IPS-15b (cell line): ENCODE data around the gene LCN15.
"Not testable (repeated sequence)": the region's sequence is repeated elsewhere in the genome, so short reads cannot be mapped to it uniquely, and the experiment has no call there.

ENCODE experiments used
- H3K27me3 ChIP-seq: one replicate; pipeline ENCODE4 v1.6.1; 2013; ENCODE audit warnings: low read length; ENCODE audit not compliant: control insufficient read depth, insufficient read depth
- H3K36me3 ChIP-seq: one replicate; pipeline ENCODE4 v1.6.1; 2013; ENCODE audit warnings: low read length; ENCODE audit not compliant: control insufficient read depth, insufficient read depth
- H3K4me1 ChIP-seq: one replicate; pipeline ENCODE4 v1.6.1; 2013; ENCODE audit warnings: mild to moderate bottlenecking, low read length; ENCODE audit not compliant: control insufficient read depth, insufficient read depth
- H3K4me3 ChIP-seq: one replicate; pipeline ENCODE4 v1.5.1; 2013; ENCODE audit warnings: low read depth, low read length
- H3K9ac ChIP-seq: one replicate; pipeline ENCODE4 v1.6.1; 2013; ENCODE audit warnings: low read depth, mild to moderate bottlenecking, low read length
- H3K9me3 ChIP-seq: one replicate; pipeline ENCODE4 v1.6.1; 2013; ENCODE audit warnings: mild to moderate bottlenecking, low read length; ENCODE audit not compliant: control insufficient read depth, insufficient read depth

Gene LCN15

DNA sequence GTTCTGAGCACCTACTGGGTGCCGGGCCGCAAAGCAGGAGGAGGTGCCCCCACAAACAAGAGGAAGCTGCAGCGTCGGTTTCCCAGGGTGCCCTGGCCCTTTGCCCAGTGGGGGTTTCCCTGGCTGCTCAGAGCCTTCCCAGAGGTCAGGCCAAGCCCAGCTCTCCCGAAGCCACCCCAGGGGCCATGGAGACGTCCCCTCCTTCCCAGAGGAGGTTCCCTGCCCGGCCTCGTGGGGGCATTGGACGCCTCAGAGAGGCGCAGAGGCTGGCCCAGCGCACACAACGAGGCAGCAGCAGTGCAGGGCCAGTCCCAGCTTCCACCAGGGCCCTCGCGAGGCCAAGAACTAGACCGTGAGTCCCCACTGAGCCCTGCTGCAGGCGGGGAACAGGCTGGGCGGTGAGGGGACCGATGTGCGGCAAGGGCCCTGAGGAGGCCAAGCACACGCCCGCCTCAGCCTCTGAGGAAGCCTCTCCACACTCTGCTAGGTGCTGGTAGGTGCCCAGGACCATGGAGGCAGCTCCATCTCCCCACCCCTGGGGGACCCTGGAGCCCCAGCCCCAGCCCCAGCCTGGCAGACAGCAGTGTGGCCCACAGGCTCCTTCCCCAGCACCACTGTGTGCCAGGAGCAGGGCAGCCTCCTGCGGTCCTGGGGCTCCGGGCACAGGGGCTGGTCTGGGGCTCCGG, 45.0 kb downstream of the LCN15 start:
- H3K4me1 ChIP-seq = no peaks in the 10 kb centered on the region
- H3K27me3 ChIP-seq = no peaks in the 10 kb centered on the region
- H3K9ac ChIP-seq = no peak overlapping the region
- H3K4me3 ChIP-seq = no peak overlapping the region
- H3K9me3 ChIP-seq = no peaks in the 10 kb centered on the region
- H3K36me3 ChIP-seq = peaks cover 39% of the 10 kb centered on the region

DNA sequence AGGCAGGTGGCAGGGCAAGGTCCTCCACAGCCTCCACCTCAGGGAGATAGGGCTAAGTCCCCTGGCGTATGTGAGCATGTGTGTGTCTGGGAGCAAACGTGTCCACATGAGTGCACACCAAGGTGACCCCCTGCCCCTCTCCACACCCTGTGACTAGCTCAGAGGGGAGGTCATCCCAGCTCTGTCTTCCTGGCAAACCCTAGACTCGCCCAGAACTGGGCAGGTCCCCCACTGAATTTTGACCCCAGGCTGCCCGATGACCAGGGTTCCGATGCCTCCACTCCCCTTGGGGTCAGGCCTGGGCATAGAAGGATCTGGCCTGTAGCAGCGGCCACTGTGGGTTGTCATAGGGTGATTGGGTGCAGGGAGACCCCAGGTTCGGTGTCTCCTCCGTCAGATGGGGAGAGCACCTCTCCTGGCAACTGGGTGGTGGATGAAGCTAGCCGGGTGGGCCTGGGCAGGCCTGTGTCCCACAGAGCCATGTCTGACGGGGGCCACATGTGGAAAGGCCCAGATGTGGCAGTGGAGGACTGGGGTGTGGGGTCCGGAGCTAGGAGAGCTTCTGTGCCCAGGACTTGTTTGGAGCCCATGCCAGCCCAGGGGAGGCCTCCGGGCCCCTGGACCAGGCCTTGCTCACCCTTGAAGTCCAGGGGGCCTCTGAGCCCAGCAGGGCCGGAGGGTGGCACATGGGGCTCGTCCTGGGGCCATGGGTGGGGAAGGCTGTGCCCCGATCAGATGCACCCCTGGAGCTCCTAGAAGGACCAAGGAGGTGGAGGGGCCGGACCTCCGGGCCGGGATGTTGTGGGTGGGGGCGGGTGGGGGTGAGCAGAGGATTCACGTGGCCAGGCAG, 45.7 kb downstream of the LCN15 start:
- H3K9me3 ChIP-seq = no peaks in the 10 kb centered on the region
- H3K4me1 ChIP-seq = no peaks in the 10 kb centered on the region
- peaks cover 37% of the 10 kb centered on the region for H3K36me3 ChIP-seq
- no peaks in the 10 kb centered on the region for H3K27me3 ChIP-seq
- H3K4me3 ChIP-seq = no peak overlapping the region
- H3K9ac ChIP-seq = no peak overlapping the region

DNA sequence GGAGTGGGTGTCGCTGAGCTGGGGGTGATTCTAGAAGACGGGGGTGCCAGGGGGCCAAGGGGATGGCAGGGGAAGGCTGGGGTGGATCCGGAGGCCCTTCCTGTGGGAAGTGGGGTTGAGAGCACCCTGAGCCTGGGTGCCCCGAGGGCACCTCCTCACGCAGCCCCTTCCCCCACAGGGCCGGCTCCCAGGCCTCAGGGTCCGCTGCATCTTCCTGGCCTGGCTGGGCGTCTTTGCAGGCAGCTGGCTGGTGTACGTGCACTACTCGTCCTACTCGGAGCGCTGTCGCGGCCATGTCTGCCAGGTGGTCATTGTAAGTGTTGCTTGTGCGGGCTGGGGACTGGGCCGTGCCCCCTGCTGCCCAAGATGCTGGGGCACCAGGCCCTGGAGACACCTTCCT, 46.9 kb downstream of the LCN15 start:
- H3K27me3 ChIP-seq = no peaks in the 10 kb centered on the region
- H3K9ac ChIP-seq = no peak overlapping the region
- H3K36me3 ChIP-seq = peaks cover 25% of the 10 kb centered on the region
- no peaks in the 10 kb centered on the region for H3K9me3 ChIP-seq
- no peak overlapping the region for H3K4me3 ChIP-seq
- no peaks in the 10 kb centered on the region for H3K4me1 ChIP-seq

DNA sequence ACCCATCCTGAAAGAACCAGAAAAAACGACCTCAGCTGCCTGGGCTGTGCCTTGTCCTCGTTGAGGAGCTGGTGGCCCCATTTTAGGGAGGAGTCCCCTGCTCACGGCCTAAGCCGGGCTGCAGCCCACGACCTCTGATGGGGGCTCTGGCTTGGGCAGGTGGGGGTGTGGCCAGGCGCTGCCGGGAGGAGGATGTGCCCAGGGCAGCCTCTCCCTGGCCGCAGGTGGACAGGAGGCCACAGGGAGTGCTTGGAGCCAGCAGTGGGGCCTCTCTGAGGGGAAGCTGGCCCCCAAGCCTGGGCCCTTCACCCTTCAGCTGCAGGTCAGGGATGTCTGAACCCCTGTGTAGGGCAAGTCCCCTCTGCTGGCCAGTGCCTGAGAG, 49.4 kb downstream of the LCN15 start:
- Histone ChIP-seq H3K4me1 (no peaks in the 10 kb centered on the region), H3K9ac (no peak overlapping the region), H3K36me3 (peaks cover 16% of the 10 kb centered on the region), H3K4me3 (no peak overlapping the region), H3K9me3 (no peaks in the 10 kb centered on the region), H3K27me3 (peaks cover 5% of the 10 kb centered on the region)

DNA sequence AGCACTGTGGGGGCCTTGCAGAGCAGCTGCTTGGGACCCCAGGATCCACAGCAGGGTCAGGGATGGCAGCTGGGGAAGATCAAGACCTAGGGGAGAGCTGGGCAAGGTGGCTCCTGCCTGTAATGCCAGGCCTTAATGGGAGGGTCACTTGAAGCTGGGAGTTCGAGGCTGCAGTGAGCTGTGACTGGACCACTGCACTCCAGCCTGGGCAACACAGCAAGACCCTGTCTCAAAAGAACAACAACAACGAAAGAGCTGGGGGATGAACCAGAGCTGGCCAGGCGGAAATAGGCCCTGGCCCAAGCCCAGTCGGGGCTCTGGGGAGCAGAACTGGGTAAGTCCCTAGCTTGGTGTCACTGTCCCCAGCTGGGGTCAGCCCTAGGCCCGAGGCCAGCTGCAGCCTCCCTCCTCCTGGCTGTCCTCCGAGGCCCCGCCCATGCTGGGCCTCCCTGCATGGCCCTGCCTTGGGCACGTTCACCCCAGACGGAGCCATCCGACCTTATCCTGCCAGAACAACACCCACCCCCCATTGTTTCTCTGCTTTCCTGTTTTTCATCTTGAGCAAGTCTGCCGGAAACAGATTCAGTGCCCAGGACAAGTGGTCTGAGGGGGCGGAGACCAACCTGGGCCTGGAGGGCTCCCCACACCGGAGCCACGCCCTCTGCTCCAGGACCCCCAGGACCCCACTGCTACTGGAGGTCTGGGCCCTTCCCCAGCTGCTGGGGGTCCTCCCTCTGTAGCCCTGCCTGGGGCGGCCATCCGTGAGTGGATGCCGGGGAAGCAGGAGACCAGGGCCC, 50.0 kb downstream of the LCN15 start:
- Histone ChIP-seq H3K27me3 (peaks cover 5% of the 10 kb centered on the region), H3K9ac (peak overlapping the region; percentile 60), H3K4me1 (no peaks in the 10 kb centered on the region), H3K4me3 (no peak overlapping the region), H3K36me3 (peaks cover 16% of the 10 kb centered on the region), H3K9me3 (no peaks in the 10 kb centered on the region)

DNA sequence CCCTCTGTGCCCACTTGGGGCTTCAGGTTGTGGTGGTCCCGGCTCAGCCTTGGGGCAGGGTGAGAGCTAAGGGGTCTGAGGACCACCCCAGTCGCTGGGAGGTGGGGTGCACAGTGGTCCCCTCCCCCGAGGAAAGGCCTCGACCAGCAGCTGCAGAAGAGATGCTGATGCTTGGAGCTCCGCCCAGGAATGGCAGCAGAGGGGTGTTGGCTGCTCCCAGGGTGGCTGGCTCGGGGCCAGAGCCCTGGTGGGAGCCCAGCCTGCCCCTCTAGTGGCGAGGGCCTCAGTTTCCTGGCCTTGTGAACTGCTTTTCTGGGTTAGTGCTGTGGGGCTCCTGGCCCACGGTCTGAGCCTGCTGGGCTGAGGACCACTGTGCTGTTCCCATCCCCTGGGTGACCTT, 50.8 kb downstream of the LCN15 start:
- Histone ChIP-seq H3K27me3 (peaks cover 5% of the 10 kb centered on the region), H3K9ac (peak overlapping the region; percentile 60), H3K9me3 (no peaks in the 10 kb centered on the region), H3K36me3 (peaks cover 16% of the 10 kb centered on the region), H3K4me3 (peak overlapping the region; percentile 54), H3K4me1 (no peaks in the 10 kb centered on the region)

DNA sequence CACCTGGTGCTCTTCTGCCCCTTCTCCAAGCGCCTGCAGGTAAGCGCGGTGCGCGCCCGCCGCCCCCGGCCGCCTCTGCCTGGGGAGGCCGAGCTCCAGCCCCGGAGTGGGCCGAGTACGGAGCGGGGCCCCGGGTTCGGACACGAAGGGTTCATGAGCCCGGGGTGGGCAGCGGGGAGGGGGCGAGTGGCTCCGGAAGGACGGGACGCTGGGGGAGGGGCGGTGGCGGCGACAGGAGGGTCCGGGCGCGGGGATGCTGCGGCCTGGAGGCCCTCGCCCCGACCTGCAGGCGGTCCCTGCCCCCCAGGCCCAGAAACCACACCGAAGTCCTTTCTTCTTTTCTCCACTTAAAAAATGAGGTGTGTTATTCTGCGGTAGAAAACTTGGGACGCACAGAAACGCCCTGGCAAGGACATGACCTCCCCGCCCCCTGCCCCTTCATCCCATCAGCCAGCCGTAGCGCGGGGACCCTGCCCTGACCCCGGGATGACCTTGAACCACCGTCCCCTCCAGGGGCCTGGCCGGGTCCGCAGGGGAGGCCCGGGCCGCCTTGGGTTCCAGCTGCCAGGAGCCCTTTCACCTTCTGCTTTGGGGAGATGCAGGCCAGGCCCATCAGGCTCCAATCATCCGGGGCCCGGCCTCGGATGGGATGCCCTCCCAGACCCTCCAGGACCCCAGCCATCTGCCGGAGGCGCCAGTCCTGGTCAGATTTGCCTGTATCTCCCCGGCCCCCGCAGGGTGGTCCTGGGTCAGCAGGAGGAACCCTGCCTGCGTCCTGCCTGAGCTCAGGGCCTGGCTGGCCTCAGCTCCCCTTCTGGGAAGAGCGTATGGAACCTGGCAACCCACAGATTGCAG, 51.4 kb downstream of the LCN15 start:
- Histone ChIP-seq H3K36me3 (peaks cover 12% of the 10 kb centered on the region), H3K9me3 (no peaks in the 10 kb centered on the region), H3K9ac (peak overlapping the region; percentile 60), H3K4me3 (peak overlapping the region; percentile 54), H3K27me3 (peaks cover 5% of the 10 kb centered on the region), H3K4me1 (no peaks in the 10 kb centered on the region)

DNA sequence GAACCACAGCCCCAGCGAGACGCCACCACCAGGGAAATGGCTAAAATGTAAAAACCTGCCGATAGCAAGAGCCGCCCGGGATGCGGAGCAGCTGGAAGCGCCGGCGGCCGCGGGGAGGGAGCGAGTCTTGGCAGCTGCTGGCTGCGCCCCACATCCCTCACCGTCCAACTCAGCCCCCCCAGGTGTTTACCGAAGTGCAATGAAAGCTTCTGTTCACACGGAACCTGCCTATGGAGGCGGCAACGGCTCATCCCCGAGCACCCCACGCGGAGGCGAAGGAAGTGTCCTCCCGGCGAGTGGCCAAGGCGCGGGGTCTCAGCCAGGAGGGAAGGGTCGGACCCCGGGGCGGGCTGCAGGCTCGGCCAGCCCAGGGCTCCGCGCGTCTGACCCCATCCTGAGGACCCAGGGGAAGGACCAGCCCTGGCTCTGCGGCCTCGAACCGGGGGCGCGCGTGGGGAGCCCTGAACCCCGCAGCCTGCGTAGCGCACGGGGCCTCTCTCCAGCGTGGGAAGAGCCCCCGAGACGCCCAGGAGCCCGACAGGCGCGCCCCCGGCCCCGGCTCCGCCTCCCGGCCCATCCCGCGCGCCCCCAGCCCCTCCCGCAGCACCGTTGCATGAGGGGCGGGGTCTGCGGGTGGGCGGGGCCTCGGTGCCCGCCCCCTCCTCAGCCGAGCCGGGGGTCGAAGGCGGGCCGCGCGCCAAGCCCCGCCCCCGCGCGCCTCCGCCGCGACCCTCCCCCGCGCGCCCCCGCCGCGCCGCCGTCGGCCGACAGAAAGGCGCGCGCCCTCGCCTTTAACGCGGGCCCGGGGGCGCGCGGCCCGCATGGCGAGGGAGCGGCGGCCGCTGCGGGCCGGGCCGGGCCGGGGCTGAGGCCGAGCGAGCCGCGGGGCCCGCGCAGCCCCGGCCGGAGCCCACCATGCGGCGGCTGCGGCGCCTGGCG, 52.3 kb downstream of the LCN15 start, which contains the start of gene DIPK1B:
Gene DIPK1B, plus strand, starts transcription at position 822 of the 939 bp plus-strand sequence. Its CDS starts 94 bp downstream, at position 916.
- Histone ChIP-seq H3K9ac (peak within 1 kb of the TSS; percentile 60), H3K4me3 (peak within 1 kb of the TSS; percentile 77), H3K9me3 (no peaks in the 10 kb centered on the region), H3K36me3 (peaks cover 12% of the 10 kb centered on the region), H3K27me3 (peaks cover 5% of the 10 kb centered on the region), H3K4me1 (no peaks in the 10 kb centered on the region)

DNA sequence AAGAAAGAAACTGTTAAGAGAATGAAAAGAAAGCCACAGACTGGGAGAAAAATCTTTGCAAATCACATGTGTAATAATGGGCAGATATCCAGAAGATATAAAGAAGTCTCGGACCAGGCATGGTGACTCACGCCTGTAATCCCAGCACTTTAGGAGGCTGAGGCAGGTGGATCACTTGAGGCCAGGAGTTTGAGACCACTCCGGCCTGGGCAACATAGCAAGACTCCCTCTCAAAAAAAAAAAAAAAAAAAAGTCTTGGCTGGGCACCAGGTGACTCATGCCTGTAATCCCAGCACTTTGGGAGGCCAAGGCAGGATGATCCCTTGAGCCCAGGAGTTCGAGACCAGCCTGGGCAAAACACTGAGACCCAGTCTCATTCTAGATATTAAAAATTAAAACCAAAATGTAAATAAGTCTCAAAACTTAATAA, 53.1 kb downstream of the LCN15 start:
- H3K9ac ChIP-seq, H3K4me1 ChIP-seq, H3K27me3 ChIP-seq, H3K9me3 ChIP-seq: not testable (repeated sequence)
- peaks cover 12% of the 10 kb centered on the region for H3K36me3 ChIP-seq
- H3K4me3 ChIP-seq = peak overlapping the region; percentile 77

DNA sequence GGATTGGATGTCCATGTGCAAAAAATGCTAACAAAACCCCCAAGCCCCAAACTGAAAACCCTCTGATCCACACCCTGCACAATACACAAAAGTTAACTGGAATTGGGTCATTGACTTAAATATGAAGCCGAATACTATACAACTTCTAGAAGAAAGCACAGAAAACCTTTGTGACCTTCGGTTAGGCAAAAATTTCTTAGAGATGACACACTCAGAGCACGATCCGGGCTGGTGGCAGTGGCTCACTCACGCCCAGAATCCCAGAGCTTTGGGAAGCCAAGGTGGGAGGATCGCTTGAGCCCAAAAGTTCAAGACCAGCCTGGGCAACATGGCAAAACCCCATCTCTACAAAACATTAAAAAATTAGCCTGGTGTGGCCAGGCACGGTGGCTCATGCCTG, 53.8 kb downstream of the LCN15 start:
- Histone ChIP-seq H3K4me1 (no peaks in the 10 kb centered on the region), H3K9ac (no peak overlapping the region), H3K27me3 (peaks cover 5% of the 10 kb centered on the region)

More for the DNA sequence above, 53.8 kb downstream of the LCN15 start:
- H3K9me3 ChIP-seq = no peaks in the 10 kb centered on the region
- H3K4me3 ChIP-seq = no peak overlapping the region
- peaks cover 12% of the 10 kb centered on the region for H3K36me3 ChIP-seq
